Measurements from ENCODE around the gene CPZ. TPM values are rescaled to one million over a fixed set of nuclear protein-coding genes. Genes with fewer than 3 reads are reported as not detected.
"Not testable (repeated sequence)": the region's sequence is repeated elsewhere in the genome, so short reads cannot be mapped to it uniquely, and the experiment has no call there.

Gene CPZ
- total RNA-seq, 1 donor from 2014 or later = 2.9 TPM

- FAIRE-seq; DNase-seq (ENCODE audit: low spot score in 2 of 2): not testable (repeated sequence)
These were observed 37.8 kb downstream of the CPZ start for GRCh38 chr4:8630240-8630905.

DNA sequence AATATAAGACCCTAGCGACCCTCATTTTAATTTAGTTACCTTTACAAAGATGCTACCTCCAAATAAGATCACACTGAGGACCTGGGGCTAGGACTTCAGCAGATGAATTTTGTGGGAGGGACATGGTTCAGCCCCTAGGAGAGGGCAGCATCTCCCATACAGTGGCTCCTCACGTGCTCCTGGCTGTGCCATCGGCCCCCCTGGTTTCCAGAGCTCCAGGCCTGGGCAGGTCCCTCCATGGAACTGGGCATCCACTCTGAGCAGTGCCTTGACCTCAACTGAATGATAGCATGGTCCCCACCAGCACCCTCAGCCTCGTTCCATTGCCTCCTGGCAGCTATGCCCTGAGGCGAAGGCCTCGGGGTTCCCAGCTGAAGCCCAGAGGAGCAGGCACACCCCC lies 39.3 kb downstream of the CPZ start:
- DNase-seq (ENCODE audit: low spot score in 2 of 2); FAIRE-seq: not testable (repeated sequence)

DNA sequence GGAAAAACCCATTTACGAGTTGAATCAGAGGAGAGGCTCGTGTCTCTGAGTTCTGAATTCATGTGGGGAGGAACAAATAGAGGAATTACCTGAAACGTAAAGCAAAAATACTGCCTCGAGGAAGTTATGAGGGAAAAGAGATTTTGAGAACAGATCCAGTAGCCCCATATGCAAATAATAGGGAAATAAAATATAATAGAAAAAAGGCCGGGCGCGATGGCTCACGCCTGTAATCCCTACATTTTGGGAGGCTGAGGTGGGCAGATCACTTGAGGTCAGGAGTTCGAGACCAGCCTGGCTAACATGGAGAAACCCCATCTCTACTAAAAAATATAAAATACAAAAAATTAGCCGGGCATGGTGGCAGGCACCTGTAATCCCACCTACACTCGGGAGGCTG lies 42.2 kb downstream of the CPZ start:
- FAIRE-seq; DNase-seq (ENCODE audit: low spot score in 2 of 2): not testable (repeated sequence)

DNA sequence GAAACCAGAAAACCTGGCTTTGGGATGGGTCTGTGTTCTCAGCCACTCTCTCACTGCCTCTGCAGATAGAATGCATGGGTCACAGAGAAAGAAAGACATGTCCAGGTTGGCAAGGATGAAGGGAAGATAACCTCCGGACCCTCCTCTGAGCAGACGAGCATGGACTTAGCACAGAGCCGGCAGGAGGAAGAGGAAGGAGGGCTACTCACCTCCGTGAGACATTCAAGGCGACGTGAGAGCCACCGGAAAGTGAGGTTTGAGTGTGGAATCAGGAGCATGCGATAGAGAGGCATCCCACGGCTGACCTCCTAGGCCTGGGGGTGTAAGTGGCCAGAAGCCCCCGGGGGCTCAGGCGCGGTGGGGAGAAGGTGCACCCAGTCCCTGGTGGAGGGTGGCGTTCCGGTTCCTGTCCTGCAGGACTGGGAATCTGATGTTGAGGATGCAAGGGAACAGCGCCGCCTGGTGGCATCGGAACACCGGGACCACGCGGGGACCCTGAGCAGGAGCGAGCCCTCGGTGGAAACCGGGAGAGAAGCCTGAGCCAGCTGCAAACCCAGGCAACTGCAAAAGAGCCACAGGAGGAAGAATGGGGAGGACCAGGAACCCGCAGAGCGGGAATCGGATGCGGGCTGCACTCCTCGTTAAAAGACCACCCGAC lies 43.5 kb downstream of the CPZ start:
- FAIRE-seq; DNase-seq (ENCODE audit: low spot score in 2 of 2): not testable (repeated sequence)

- FAIRE-seq = no peak
- no peak for DNase-seq (ENCODE audit: low spot score in 2 of 2)
These were observed 45.0 kb downstream of the CPZ start for GRCh38 chr4:8637456-8637984.

DNA sequence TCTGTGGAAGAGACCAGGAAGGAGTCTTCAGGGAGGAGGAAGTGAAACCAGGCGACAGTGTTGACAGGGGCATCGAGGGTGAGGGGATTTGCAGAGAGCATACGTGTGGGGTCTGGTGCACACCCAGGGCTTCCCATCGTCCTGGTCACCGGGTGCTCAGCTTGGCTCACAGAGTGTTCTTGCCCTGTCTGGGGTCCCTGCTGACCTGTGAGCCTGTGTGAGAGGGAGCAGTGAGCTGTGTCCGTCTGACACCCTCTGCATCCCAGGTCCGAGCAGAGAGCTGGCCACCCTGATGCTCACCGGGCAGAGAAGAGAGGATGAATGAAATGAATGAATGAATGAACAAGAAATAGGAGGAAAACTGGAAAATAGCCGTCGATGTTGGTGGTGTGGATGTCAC lies 46.5 kb downstream of the CPZ start:
- FAIRE-seq (no peak), DNase-seq (ENCODE audit: low spot score in 2 of 2) (no peak)

GRCh38 chr4:8639777-8640720 lies 47.5 kb downstream of the CPZ start:
- no peak for DNase-seq (ENCODE audit: low spot score in 2 of 2)
- no peak for FAIRE-seq

DNA sequence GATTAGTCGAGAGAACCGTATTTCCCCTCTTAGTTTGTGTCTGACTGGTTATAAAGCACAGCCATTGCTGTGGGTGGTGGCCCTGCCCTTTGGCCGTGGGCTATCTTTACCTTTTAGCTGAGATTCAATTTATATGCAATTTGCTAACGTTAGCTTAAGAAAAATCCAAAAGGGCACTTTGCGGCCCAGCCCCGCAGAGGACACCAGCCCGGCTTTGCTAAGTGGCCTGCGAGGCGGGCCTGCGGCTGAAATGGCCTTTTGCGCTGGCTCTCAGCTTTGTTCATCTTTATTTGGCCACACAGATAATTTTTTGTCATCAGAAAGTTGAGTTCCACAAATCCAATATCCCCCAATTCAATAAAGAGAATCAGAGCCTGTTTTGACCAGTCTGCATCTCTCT lies 48.3 kb downstream of the CPZ start:
- no peak for FAIRE-seq

DNA sequence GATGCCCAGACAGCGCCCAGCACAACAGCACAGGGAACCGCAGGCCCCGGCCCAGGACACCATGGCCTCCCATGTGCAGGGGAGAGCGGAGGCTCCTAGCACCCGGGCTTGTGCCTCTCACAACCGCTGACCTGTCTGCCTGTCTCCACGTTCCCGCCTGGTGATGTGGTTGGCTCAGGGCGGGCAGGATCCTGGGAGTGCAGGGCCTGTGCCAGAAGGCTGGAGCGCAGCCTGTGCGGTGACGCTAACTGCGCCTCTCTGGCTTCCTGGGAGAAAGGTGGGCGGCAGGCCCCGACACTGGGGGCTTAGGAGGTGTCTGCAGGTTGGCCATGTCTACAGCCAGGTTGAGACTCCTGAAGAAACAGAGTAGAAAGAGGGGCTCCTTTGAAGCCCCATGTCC lies 48.7 kb downstream of the CPZ start:
- DNase-seq (ENCODE audit: low spot score in 2 of 2) (no peak), FAIRE-seq (no peak)

More for the DNA sequence above, 48.3 kb downstream of the CPZ start:
- DNase-seq (ENCODE audit: low spot score in 2 of 2) = no peak

DNA sequence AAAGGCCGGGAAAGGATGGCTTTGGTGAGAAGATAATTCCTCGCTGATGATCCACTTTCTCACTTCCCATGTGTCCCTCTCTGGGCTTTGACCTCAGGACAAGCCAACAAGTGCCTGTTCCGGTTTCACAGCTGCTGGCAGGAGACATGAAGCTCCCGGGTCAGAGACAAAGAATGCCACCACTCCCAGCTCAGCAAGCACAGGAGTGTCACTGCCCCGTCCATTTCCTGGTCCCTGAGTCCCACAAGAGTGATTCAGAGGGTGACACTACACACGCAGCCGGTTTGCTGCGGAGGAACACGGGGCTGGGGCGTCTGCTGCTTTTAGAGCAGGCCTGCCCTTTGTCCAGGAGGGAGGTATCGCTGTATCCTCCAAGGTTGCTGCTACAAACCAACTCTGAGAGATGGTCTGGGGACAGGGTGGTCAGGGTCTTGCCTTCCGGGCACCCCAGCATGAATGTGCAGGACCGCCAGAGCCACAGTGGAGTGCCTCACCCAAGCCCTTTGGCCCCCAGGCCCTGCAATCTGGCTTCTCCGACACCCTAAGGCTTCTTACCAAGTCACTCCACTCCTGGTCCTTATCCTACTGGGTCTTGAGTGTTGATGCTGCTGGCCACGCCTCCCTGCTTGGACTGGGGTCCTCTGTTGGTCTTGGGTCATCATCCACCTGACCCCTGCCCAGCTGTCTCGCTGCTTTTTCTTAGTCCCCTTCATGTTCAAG lies 49.5 kb downstream of the CPZ start:
- no peak for DNase-seq (ENCODE audit: low spot score in 2 of 2)
- FAIRE-seq = no peak

DNA sequence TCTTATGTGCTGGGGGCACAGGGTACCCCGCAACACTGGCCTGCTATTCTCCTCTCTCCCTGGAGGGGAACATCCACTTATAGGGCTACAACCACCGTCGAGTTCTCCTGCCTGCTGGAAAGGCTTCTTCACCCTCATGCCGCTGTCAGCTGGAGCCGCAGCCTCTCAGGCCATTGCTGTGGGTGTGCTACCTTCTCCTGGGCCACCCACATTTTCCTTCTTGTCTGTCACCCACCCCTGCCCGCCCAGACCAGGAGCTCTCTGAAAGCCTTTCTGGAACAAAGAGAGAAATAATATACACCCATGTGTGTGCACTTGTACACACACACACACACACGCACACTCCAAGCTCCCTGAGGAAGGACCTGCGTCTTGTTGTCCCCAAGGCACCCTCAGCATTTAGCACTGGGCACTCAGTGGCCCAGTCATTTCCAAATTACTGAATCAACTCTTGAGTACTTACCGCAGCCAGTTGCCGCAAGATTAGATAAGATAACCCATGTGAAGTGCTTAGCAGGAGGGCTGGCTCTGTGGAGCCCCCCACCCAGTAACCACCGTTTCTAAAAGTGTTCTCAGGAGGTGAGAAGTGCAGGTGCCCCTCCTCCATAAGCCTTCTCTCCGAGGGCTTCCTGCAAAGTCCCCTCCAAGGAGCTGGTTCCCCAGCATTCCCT lies 50.2 kb downstream of the CPZ start:
- FAIRE-seq = no peak
- DNase-seq (ENCODE audit: low spot score in 2 of 2) = no peak

- FAIRE-seq = no peak
- DNase-seq (ENCODE audit: low spot score in 2 of 2) = no peak
These were observed 50.9 kb downstream of the CPZ start for GRCh38 chr4:8643441-8643840.

DNA sequence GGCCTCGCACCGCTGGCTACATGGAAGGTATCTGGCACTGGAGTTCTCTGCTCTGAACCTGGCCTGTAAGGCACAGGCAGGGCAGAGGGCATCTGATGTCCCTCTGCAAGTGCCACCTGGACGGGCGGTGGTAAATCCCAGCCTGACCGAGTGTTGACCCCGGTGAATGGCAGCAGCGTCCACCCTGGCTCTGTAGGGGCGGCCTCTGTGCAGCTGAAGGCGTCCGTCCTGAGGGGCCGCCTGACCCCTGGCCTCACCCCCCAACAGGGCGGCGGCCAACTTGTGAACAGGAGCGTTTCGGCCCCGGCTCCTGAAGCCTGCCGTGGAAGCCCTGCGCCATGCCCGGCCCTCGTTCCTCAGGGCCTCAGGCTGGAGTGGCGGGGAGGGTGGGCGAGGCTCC lies 51.4 kb downstream of the CPZ start:
- no peak for DNase-seq (ENCODE audit: low spot score in 2 of 2)
- no peak for FAIRE-seq

DNA sequence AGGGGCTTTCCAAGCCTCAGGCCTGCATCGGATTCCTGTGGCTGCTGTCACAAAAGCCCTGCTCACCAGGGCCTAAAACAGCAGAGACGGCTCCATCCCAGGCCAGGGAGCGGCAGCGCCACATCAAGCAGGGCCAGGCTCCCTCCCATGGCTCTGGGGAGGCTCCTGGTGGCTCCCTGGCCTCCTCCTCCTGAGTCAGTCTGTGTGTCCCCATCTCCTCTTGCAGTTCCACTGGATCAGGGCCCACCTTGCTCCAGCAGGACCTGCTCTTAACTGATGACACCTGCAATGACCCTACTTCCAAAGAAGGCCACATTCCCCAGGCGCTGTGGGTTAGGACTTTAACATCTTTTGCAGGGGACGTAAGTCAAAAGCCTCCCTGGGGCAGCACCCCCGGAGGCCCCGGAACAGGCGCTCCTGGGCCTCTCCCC lies 51.9 kb downstream of the CPZ start:
- DNase-seq (ENCODE audit: low spot score in 2 of 2) = no peak
- no peak for FAIRE-seq

DNA sequence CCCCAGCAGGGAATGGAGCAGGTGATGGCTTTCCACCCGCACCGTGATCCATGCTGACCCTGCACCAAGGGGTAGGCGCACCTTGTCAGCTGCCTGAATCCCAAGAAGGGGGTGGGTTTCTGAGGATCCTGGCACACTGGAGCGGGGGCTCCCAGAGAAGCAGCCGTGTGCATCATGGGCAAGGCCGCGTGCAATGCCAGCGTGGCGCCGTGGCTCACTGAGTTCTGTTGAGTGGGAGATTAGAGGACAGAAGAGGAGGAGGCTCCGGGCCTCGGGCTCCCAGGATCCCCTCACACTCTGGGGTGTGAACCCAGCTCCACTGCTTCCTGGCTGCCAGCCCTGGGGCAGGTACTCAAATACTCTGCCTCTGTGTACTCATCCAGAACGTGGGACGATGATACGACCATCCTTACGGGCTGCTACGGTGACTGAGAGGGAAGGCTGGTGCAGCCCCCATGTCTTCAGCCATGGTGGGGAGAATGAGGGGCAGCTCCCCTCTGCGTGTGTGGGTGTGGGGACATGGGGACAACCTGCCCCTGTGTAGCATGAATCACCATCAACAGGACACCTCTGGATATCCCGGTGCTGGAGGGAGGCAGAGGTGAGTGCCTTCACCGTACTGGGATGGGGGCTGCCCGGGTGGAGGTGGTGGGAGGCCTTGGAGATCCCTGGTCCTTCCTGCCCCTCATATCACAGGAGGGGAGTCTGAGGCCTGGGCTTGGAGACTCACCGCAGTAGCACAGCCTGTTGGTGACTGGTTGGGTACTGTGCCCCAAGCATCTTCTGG lies 52.6 kb downstream of the CPZ start:
- FAIRE-seq = no peak
- no peak for DNase-seq (ENCODE audit: low spot score in 2 of 2)

DNA sequence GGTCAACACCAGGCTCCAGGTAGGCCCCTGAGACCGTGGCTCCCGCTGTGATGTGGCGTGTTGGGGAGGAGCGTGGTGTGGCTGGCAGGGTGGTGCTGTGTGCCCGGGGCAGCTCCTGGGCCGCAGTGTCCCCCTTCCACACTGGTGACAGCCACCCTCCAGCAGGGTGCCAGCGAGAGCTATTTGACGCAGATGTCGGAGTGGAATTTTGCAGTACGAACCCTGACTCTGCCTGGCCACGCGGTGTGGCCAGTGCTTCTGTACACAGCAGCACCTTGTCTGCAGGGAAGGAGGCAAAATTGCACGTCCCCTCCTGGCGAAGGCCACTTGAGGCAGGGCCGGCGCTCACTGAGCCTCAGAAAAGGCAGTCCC lies 53.2 kb downstream of the CPZ start:
- no peak for DNase-seq (ENCODE audit: low spot score in 2 of 2)
- FAIRE-seq = no peak

GRCh38 chr4:8646296-8647093 lies 53.9 kb downstream of the CPZ start:
- DNase-seq (ENCODE audit: low spot score in 2 of 2) (no peak), FAIRE-seq (no peak)

GRCh38 chr4:8647094-8647570 lies 54.6 kb downstream of the CPZ start:
- no peak for DNase-seq (ENCODE audit: low spot score in 2 of 2)
- no peak for FAIRE-seq

Data from frontal cortex (tissue), 4 donors.